ENCODE measurements around the gene ABLIM2.

Gene ABLIM2

GRCh38 chr4:8174970-8175369 lies 16.4 kb upstream of the ABLIM2 start:
- H3K9me3 ChIP-seq: no peaks in the 10 kb centered on the region
- H3K4me1 ChIP-seq: no peaks in the 10 kb centered on the region
- 0 out of 2 replicates have a peak, but pooled peaks cover 3% of the 10 kb centered on the region for H3K27me3 ChIP-seq (ENCODE audit: low read depth)
- H3K4me3 ChIP-seq: no peak overlapping the region
- no peak for DNase-seq (ENCODE audit: low spot score in 2 of 2)
- in situ Hi-C loops (cut with MboI; ENCODE audit: low sequenced_read_pairs): loop anchor here (10.0 kb wide), 1 partner anchor 230 kb away; no protein-coding TSS in a partner anchor
- no peaks in the 10 kb centered on the region for H3K36me3 ChIP-seq (replicated peaks)

GRCh38 chr4:8173492-8174242 lies 15.1 kb upstream of the ABLIM2 start:
- no peak for DNase-seq (ENCODE audit: low spot score in 2 of 2)
- Histone ChIP-seq H3K27me3 (ENCODE audit: low read depth) (0 out of 2 replicates have a peak, but pooled peaks cover 3% of the 10 kb centered on the region), H3K4me1 (no peaks in the 10 kb centered on the region), H3K9me3 (no peaks in the 10 kb centered on the region), H3K36me3 (replicated peaks) (no peaks in the 10 kb centered on the region), H3K4me3 (no peak overlapping the region)
- in situ Hi-C loops (cut with MboI; ENCODE audit: low sequenced_read_pairs): loop anchor here (10.0 kb wide), 1 partner anchor 231 kb away; no protein-coding TSS in a partner anchor

GRCh38 chr4:8171984-8172924 lies 13.6 kb upstream of the ABLIM2 start:
- Histone ChIP-seq H3K4me3 (no peak overlapping the region), H3K4me1 (no peaks in the 10 kb centered on the region), H3K27me3 (ENCODE audit: low read depth) (0 out of 2 replicates have a peak, but pooled peaks cover 3% of the 10 kb centered on the region), H3K36me3 (replicated peaks) (no peaks in the 10 kb centered on the region), H3K9me3 (peaks cover 3% of the 10 kb centered on the region; the same call in 1 of the 2 replicates)
- DNase-seq (ENCODE audit: low spot score in 2 of 2): no peak
- in situ Hi-C loops (cut with MboI; ENCODE audit: low sequenced_read_pairs): loop anchor here (10.0 kb wide), 1 partner anchor 233 kb away; no protein-coding TSS in a partner anchor

- Histone ChIP-seq H3K27me3 (ENCODE audit: low read depth) (0 out of 2 replicates have a peak, but pooled peaks cover 3% of the 10 kb centered on the region), H3K4me3 (no peak overlapping the region), H3K9me3 (peaks cover 3% of the 10 kb centered on the region; the same call in 1 of the 2 replicates), H3K4me1 (no peaks in the 10 kb centered on the region), H3K36me3 (replicated peaks) (no peaks in the 10 kb centered on the region)
- no peak for DNase-seq (ENCODE audit: low spot score in 2 of 2)
- in situ Hi-C loops (cut with MboI; ENCODE audit: low sequenced_read_pairs): loop anchor here (10.0 kb wide), 1 partner anchor 234 kb away; no protein-coding TSS in a partner anchor
These were observed 12.7 kb upstream of the ABLIM2 start for GRCh38 chr4:8171266-8171665.

- H3K9me3 ChIP-seq: peaks cover 3% of the 10 kb centered on the region; the same call in 1 of the 2 replicates
- in situ Hi-C loops (cut with MboI; ENCODE audit: low sequenced_read_pairs): loop anchor here (10.0 kb wide), 1 partner anchor 234 kb away; no protein-coding TSS in a partner anchor
- no peaks in the 10 kb centered on the region for H3K36me3 ChIP-seq (replicated peaks)
These were observed 11.7 kb upstream of the ABLIM2 start for GRCh38 chr4:8170341-8170740.

GRCh38 chr4:8169763-8170162 lies 11.2 kb upstream of the ABLIM2 start:
- H3K4me1 ChIP-seq: no peaks in the 10 kb centered on the region
- peaks cover 4% of the 10 kb centered on the region; the same call in 1 of the 2 replicates for H3K27me3 ChIP-seq (ENCODE audit: low read depth)
- no peaks in the 10 kb centered on the region for H3K36me3 ChIP-seq (replicated peaks)
- H3K9me3 ChIP-seq: peaks cover 3% of the 10 kb centered on the region; the same call in 1 of the 2 replicates
- in situ Hi-C loops (cut with MboI; ENCODE audit: low sequenced_read_pairs): loop anchor here (10.0 kb wide), 1 partner anchor 235 kb away; no protein-coding TSS in a partner anchor
- no peak overlapping the region for H3K4me3 ChIP-seq
- no peak for DNase-seq (ENCODE audit: low spot score in 2 of 2)

More at GRCh38 chr4:8170341-8170740, 11.7 kb upstream of the ABLIM2 start:
- H3K4me3 ChIP-seq: no peak overlapping the region
- DNase-seq (ENCODE audit: low spot score in 2 of 2): no peak
- H3K4me1 ChIP-seq: no peaks in the 10 kb centered on the region
- 0 out of 2 replicates have a peak, but pooled peaks cover 3% of the 10 kb centered on the region for H3K27me3 ChIP-seq (ENCODE audit: low read depth)

GRCh38 chr4:8168832-8169598 lies 10.4 kb upstream of the ABLIM2 start:
- peaks cover 11% of the 10 kb centered on the region; the same call in 1 of the 2 replicates for H3K27me3 ChIP-seq (ENCODE audit: low read depth)
- in situ Hi-C loops (cut with MboI; ENCODE audit: low sequenced_read_pairs): no loop called here
- peaks cover 3% of the 10 kb centered on the region; the same call in 1 of the 2 replicates for H3K9me3 ChIP-seq
- H3K4me1 ChIP-seq: no peaks in the 10 kb centered on the region
- no peak overlapping the region for H3K4me3 ChIP-seq
- DNase-seq (ENCODE audit: low spot score in 2 of 2): no peak
- H3K36me3 ChIP-seq (replicated peaks): no peaks in the 10 kb centered on the region

- Histone ChIP-seq H3K4me3 (no peak overlapping the region), H3K27me3 (ENCODE audit: low read depth) (peaks cover 11% of the 10 kb centered on the region; the same call in 1 of the 2 replicates), H3K4me1 (no peaks in the 10 kb centered on the region), H3K36me3 (replicated peaks) (no peaks in the 10 kb centered on the region), H3K9me3 (peaks cover 3% of the 10 kb centered on the region; the same call in 1 of the 2 replicates)
- in situ Hi-C loops (cut with MboI; ENCODE audit: low sequenced_read_pairs): no loop called here
- DNase-seq (ENCODE audit: low spot score in 2 of 2): no peak
These were observed 9.6 kb upstream of the ABLIM2 start for GRCh38 chr4:8168232-8168631.

GRCh38 chr4:8167815-8168214 lies 9.2 kb upstream of the ABLIM2 start:
- H3K9me3 ChIP-seq: peaks cover 3% of the 10 kb centered on the region; the same call in 1 of the 2 replicates
- no peaks in the 10 kb centered on the region for H3K36me3 ChIP-seq (replicated peaks)
- no peak overlapping the region for H3K4me3 ChIP-seq
- in situ Hi-C loops (cut with MboI; ENCODE audit: low sequenced_read_pairs): no loop called here
- H3K4me1 ChIP-seq: no peaks in the 10 kb centered on the region
- peaks cover 11% of the 10 kb centered on the region; the same call in 1 of the 2 replicates for H3K27me3 ChIP-seq (ENCODE audit: low read depth)
- DNase-seq (ENCODE audit: low spot score in 2 of 2): no peak

- Histone ChIP-seq H3K36me3 (replicated peaks) (no peaks in the 10 kb centered on the region), H3K27me3 (ENCODE audit: low read depth) (peaks cover 11% of the 10 kb centered on the region; the same call in 1 of the 2 replicates), H3K9me3 (peaks cover 3% of the 10 kb centered on the region; the same call in 1 of the 2 replicates), H3K4me3 (no peak overlapping the region), H3K4me1 (no peaks in the 10 kb centered on the region)
- in situ Hi-C loops (cut with MboI; ENCODE audit: low sequenced_read_pairs): no loop called here
- no peak for DNase-seq (ENCODE audit: low spot score in 2 of 2)
These were observed 8.7 kb upstream of the ABLIM2 start for GRCh38 chr4:8167291-8167690.

- H3K4me1 ChIP-seq: no peaks in the 10 kb centered on the region
- no peaks in the 10 kb centered on the region for H3K36me3 ChIP-seq (replicated peaks)
- no peak for DNase-seq (ENCODE audit: low spot score in 2 of 2)
- H3K4me3 ChIP-seq: no peak overlapping the region
- peaks cover 3% of the 10 kb centered on the region; the same call in 1 of the 2 replicates for H3K9me3 ChIP-seq
- H3K27me3 ChIP-seq (ENCODE audit: low read depth): peaks cover 9% of the 10 kb centered on the region; the same call in 1 of the 2 replicates
- in situ Hi-C loops (cut with MboI; ENCODE audit: low sequenced_read_pairs): no loop called here
These were observed 6.8 kb upstream of the ABLIM2 start for GRCh38 chr4:8165374-8165896.

GRCh38 chr4:8164687-8165086 lies 6.1 kb upstream of the ABLIM2 start:
- Histone ChIP-seq H3K36me3 (replicated peaks) (no peaks in the 10 kb centered on the region), H3K4me1 (no peaks in the 10 kb centered on the region), H3K4me3 (no peak overlapping the region), H3K9me3 (peaks cover 3% of the 10 kb centered on the region; the same call in 1 of the 2 replicates), H3K27me3 (ENCODE audit: low read depth) (peaks cover 9% of the 10 kb centered on the region; the same call in 1 of the 2 replicates)
- DNase-seq (ENCODE audit: low spot score in 2 of 2): no peak
- in situ Hi-C loops (cut with MboI; ENCODE audit: low sequenced_read_pairs): no loop called here
